ENCODE results near the gene RIMKLA.

- no peak for TF ChIP-seq CTCF (IDR thresholded peaks at IDR 0.05; ENCODE audit: insufficient read depth, low read depth, low read length)
- TF ChIP-seq EZH2 (IDR thresholded peaks at IDR 0.05; ENCODE audit: insufficient read depth, low read length): no peak
These were observed at the start of gene RIMKLA for GRCh38 chr1:42380586-42381279.
